AG09309 (cell line): ENCODE data around the gene KIF18B.
A peak's percentile ranks its signal among the peaks of the same experiment; 100 is the strongest.

ENCODE experiments used
- DNase-seq: peaks from one replicate; pipeline ENCODE4 v3.0.0-alpha.2; 2010; ENCODE audit warnings: low read depth
- H3K4me3 ChIP-seq: 2 replicates; pipeline ENCODE4 v1.5.1; 2011; ENCODE audit warnings: mild to moderate bottlenecking, low read depth, low read length, moderate library complexity; ENCODE audit not compliant: control insufficient read depth
- CTCF ChIP-seq: IDR thresholded peaks from 2 replicates; pipeline ENCODE4 v1.5.1; 2011; ENCODE audit warnings: mild to moderate bottlenecking, low read depth, low read length, inconsistent platforms; ENCODE audit not compliant: insufficient read depth, control insufficient read depth; ENCODE audit errors: missing control alignments

Gene KIF18B

GRCh38 chr17:44906010-44906646 is 41.4 kb downstream of the KIF18B start:
- DNase-seq = peak; percentile 88
- no peak for TF ChIP-seq CTCF
- no peak overlapping the region for H3K4me3 ChIP-seq

GRCh38 chr17:44905006-44906000 is 42.3 kb downstream of the KIF18B start:
- no peak for DNase-seq
- no peak for TF ChIP-seq CTCF
- H3K4me3 ChIP-seq = no peak overlapping the region

- DNase-seq = no peak
- H3K4me3 ChIP-seq = no peak overlapping the region
- no peak for TF ChIP-seq CTCF
Observed at GRCh38 chr17:44904001-44904984, 43.3 kb downstream of the KIF18B start.

GRCh38 chr17:44903012-44903685 is 44.4 kb downstream of the KIF18B start:
- DNase-seq = no peak
- H3K4me3 ChIP-seq = no peak overlapping the region
- TF ChIP-seq CTCF = no peak

- TF ChIP-seq CTCF = no peak
Observed at GRCh38 chr17:44902135-44902760, 45.3 kb downstream of the KIF18B start.

More at GRCh38 chr17:44902135-44902760, 45.3 kb downstream of the KIF18B start:
- no peak overlapping the region for H3K4me3 ChIP-seq
- DNase-seq = no peak
